Fibroblast of mammary gland (primary cell): ENCODE results near the gene PEX14.
A peak's percentile ranks its signal among the peaks of the same experiment; 100 is the strongest.

Source experiments
- DNase-seq: peaks from one replicate; pipeline ENCODE4 v3.0.0-alpha.2; 2010; ENCODE audit warnings: low read depth
- H3K4me3 ChIP-seq: 2 replicates; pipeline ENCODE4 v1.5.1; 2011; ENCODE audit warnings: low read depth, mild to moderate bottlenecking, low read length, moderate library complexity; ENCODE audit not compliant: control insufficient read depth
- CTCF ChIP-seq: conservative IDR thresholded peaks from 2 replicates; pipeline ENCODE4 v1.5.1; 2011; ENCODE audit warnings: low read depth, low read length, inconsistent platforms; ENCODE audit not compliant: control insufficient read depth, insufficient read depth

PEX14 gene

GRCh38 chr1:10598389-10598702 lies 123.6 kb downstream of the PEX14 start:
- DNase-seq = no peak

GRCh38 chr1:10599194-10599861 lies 124.6 kb downstream of the PEX14 start:
- DNase-seq = peak; percentile 73
- TF ChIP-seq CTCF = no peak
- H3K4me3 ChIP-seq = no peak overlapping the region

More at GRCh38 chr1:10598389-10598702, 123.6 kb downstream of the PEX14 start:
- no peak overlapping the region for H3K4me3 ChIP-seq
- TF ChIP-seq CTCF = no peak

GRCh38 chr1:10601342-10602070 lies 126.8 kb downstream of the PEX14 start:
- TF ChIP-seq CTCF = no peak
- no peak overlapping the region for H3K4me3 ChIP-seq
- no peak for DNase-seq

DNA sequence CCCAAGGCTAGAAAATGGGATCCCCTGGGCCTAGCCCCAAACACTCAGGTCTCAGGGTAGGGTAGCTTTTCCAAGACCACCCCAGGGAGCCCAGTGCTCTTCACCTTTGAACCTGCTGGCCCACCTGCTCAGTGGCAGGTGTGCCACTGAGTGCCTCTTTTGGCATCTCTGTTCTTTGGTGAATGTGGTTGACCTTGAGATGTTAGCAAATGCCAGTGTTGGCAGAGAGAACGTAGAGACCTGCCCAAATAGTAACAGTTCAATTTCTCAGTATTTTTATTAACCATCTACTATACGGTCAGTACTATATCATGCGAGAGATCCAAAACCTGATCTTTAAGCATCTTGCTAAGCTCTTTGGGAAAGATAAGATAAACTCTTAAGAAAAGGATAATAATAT lies 128.2 kb downstream of the PEX14 start:
- H3K4me3 ChIP-seq = no peak overlapping the region
- no peak for DNase-seq
- TF ChIP-seq CTCF = no peak

GRCh38 chr1:10604966-10605365 lies 130.2 kb downstream of the PEX14 start:
- no peak overlapping the region for H3K4me3 ChIP-seq
- no peak for TF ChIP-seq CTCF
- no peak for DNase-seq

DNA sequence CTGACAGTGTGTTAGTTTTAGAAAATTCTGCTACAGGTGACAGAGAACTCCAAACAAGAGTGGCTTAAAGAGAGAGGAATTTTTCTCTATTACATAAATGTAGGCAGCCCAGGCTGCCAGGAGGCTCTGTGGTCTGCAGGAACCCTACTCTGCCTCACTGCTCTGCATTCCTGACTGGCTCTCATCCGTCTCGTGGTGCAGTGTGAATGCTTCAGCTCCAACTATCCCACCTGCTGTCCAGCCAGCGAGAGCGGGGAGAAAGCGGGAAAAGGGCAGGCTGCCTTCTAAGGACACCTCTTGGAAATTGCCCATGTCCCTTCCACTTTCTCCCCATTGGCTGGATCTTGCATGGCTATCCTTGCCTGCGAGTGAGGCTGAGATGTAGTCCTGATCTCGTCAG lies 131.3 kb downstream of the PEX14 start:
- no peak overlapping the region for H3K4me3 ChIP-seq
- TF ChIP-seq CTCF = no peak
- no peak for DNase-seq

DNA sequence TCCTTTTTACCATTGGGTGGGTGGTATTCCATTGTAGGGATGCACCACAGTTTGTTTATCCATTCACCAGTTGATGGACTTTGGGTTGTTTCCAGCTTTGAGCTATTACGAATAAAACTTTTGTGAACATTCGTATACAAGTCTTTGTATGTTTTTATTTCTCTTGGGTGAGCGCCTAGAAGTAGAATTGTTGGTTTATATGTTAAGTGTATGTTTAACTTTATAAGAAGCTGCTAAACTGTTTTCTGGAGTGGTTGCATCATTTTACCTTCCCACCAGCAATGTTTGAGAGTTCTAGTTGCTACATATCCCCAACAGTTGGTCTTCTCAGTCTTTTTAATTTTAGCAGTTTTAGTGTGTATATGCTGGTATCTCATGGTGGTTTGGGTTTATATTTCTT lies 132.5 kb downstream of the PEX14 start:
- TF ChIP-seq CTCF = no peak
- H3K4me3 ChIP-seq = no peak overlapping the region
- no peak for DNase-seq
